HG03139 (cell line): Measurements from ENCODE around the gene HBG2.
A peak's percentile ranks its signal among the peaks of the same experiment; 100 is the strongest.
"Not testable (repeated sequence)": the region's sequence is repeated elsewhere in the genome, so short reads cannot be mapped to it uniquely, and the experiment has no call there.

Experiments used
- ATAC-seq: cut with Tn5 transposase; IDR thresholded peaks from one replicate; pipeline ENCODE4 v1.9.1; 2021; ENCODE audit not compliant: unreplicated experiment

The HBG2 gene

GRCh38 chr11:5254646-5255413 lies at the start of gene HBG2:
Gene HBG2, minus strand, starts transcription at chr11:5254781. Its CDS starts 53 bp downstream, at chr11:5254728.
- not testable (repeated sequence) for ATAC-seq

DNA sequence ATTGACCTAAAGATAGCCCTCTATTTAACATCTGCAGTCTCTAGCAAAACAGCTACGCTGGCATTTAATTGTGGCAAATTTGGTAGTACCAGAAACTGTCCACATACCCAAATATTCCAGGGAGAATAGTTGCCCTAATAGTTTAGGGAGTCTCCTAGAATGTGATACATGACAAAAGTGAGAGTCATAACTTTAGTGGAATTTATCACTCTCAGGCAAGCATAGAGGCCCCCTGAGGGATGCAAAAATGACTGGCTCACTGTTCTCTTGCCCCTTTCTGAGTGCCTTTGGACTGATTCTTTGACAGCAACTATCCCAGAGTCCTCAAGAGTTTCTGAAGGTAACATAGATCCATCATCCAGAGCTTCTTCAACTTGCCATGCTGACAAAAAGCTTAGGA lies 49.5 kb upstream of the HBG2 start:
- ATAC-seq = no peak

DNA sequence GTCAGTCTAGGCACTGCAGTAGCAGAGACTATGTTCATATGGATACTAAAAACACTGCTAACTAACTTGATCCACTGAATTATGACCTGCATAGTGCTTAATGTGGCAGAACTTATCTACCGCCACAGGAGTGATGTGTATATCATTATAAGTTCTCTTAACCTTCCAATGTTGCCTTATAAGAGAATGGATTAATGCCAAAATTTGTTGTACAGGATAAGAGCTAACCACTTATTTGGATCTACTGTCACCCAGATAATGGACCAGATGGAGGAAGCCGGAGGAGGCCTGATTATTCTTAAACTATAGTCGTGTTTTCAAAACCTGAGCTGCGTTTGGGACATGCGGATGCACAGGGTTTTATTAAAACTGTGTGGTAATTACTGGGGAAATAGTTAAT lies 49.0 kb upstream of the HBG2 start:
- ATAC-seq = no peak

DNA sequence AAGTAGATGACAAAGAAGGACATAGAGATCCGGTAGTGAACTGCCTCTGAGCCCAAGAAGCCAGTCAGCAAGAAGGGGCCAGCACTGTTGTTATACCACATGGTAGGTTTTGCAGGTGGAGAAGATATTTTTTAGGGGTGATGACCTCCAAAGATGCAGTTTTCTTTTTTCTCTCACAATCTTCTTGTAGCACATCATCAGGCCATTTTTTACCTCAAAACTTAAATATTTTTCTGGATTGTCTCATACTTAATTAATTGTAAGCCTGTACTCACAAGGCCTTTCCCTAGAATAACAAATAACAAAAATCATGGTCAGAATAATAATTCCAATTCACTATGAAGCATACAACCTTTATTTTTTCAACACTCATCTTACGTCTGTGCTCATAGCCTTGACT lies 47.3 kb upstream of the HBG2 start, which contains the start of gene OR51B4:
Gene OR51B4 (minus strand): TSS at position 101 of the 400 bp plus-strand sequence. CDS start 0 bp downstream, at position 101.
- ATAC-seq = no peak

GRCh38 chr11:5300251-5300650 lies 45.7 kb upstream of the HBG2 start:
- ATAC-seq = no peak

GRCh38 chr11:5298451-5298850 lies 43.9 kb upstream of the HBG2 start:
- ATAC-seq = no peak

- ATAC-seq = no peak
Measured at GRCh38 chr11:5297721-5298323, 43.2 kb upstream of the HBG2 start.

DNA sequence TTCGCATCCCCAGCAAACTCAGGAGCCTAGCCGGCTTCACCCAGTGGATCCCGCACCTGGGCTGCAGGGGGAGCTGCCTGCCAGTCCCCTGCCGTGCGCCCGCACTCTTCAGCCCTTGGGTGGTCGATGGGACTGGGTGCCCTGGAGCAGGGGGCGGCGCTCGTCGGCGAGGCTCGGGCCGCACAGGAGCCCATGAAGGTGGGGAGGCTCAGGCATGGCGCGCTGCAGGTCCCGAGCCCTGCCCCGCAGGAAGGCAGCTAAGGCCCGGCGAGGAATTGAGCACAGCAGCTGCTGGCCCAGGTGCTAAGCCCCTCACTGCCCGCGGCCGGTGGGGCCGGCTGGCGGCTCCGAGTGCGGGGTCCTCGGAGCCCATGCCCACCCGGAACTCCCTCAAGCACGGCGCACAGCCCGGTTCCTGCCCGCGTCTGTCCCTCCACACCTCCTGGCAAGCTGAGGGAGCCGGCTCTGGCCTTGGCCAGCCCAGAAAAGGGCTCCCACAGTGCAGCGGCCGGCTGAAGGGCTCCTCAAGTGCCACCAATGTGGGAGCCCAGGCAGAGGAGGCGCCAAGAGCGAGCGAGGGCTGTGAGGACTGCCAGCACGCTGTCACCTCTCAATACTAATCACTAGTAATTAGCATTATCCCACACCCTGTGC lies 39.9 kb upstream of the HBG2 start:
- ATAC-seq = not testable (repeated sequence)

DNA sequence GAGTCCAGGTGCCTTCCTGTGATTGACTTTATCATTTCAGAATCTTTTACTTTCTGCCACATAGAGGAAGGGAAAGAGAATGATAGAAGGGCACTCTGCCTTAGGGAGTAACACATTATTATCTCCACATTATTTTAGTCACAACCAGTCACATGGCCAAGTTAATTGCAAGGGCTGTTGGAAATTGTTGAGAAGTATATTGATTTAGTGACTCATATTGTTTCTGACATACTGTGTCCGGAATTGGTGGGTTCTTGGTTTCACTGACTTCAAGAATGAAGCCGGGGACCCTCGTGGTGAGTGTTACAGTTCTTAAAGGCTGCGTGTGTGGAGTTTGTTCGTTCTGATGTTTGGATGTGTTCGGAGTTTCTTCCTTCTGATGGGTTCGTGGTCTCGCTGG lies 38.4 kb upstream of the HBG2 start:
- no peak for ATAC-seq

DNA sequence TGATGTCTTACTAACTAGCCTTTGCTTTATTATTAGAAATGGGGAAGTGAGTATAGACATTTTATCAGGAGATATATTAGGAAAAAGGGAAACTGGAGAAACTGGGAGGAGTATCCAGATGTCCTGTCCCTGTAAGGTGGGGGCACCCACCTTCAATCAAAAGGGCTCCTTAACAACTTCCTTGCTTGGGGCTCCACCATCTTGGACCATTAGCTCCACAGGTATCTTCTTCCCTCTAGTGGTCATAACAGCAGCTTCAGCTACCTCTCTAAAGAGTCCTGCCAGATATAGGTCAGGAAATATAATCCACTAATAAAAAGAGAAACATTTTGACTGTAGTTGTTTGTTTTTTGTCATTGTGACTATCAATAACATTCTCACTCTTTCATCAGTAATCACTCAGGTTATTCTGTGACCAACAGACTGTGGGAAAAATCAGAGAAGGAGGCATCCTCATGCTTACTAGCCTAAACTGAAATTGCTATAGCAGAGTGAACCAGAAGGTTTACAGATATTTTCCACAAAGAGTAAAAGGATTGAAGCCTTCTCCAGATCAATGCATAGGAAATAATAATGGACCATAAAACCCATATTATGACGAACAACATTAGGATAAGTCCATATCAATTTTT lies 36.7 kb upstream of the HBG2 start:
- peak; percentile 95 for ATAC-seq

- no peak for ATAC-seq
Measured at GRCh38 chr11:5290106-5290505, 35.5 kb upstream of the HBG2 start.

GRCh38 chr11:5289696-5290095 lies 35.1 kb upstream of the HBG2 start:
- no peak for ATAC-seq

GRCh38 chr11:5288906-5289550 lies 34.4 kb upstream of the HBG2 start:
- no peak for ATAC-seq

GRCh38 chr11:5288108-5288905 lies 33.7 kb upstream of the HBG2 start:
- ATAC-seq = no peak

DNA sequence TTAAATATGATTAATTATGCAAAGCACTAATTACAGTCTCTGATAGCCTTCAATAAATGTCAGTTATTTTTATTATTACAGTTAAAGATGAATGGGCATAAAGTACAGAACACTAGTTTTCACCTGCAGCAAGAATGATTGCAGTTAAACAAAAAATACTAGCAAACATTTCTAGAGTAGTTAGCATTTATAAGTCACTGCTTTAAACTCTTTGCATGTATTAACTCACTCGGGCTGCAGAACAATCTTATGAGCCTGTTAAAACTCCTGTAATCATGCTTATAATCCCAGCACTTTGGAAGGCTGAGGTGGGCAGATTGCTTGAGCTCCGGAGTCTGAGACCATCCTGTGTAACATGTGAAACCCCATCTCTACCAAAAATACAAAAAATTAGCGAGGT lies 32.3 kb upstream of the HBG2 start:
- ATAC-seq = no peak

DNA sequence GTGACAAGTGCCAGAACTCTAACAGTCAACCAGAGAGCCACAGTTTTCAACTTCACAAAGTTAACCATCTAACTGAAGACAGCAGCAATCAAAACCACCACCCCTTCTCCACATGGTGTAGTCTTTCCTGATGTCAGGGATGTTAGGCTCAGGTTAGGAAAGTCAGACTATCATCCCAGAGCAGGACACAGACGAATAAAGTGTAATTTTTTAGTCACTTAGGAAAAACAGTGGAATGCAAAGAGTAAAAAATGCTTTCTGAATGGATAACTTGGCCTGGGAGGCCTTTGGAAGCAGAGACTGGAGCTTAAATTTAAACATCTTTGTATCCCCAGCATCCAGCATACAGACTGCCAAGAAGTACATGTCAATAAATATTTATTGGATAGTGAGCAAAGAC lies 31.8 kb upstream of the HBG2 start:
- no peak for ATAC-seq

DNA sequence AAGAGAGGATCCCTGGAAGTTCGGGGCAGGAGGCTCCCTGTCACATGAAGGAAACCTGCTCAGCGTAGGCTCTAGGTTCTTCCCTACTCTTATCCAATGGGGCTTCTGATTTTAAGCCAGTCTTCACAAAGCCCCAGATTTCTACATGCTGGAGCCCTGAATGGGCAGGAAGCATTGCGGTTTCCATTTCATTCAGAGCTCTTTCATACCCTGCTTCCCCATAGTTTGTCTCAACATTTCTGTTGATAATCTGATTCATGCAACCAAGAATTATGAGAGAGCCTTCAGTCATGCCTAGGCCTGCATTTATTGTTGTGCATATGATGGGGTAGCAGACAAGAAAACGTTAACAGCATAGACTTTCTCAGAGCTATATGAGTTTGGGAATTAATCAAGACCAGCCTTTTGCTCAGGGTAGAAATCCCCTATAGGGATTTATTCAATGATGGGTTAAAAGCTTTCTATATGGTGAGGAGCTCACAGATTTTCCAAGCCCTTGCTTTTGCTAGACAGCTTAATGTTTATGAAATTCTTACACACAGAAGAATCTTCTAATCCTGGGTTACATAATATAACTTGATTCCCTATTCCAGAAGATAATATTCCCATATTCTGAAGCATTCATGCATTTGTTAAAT lies 31.2 kb upstream of the HBG2 start:
- ATAC-seq = no peak

DNA sequence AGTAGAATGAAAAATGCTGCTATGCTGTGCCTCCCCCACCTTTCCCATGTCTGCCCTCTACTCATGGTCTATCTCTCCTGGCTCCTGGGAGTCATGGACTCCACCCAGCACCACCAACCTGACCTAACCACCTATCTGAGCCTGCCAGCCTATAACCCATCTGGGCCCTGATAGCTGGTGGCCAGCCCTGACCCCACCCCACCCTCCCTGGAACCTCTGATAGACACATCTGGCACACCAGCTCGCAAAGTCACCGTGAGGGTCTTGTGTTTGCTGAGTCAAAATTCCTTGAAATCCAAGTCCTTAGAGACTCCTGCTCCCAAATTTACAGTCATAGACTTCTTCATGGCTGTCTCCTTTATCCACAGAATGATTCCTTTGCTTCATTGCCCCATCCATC lies 30.1 kb upstream of the HBG2 start:
- ATAC-seq = no peak

DNA sequence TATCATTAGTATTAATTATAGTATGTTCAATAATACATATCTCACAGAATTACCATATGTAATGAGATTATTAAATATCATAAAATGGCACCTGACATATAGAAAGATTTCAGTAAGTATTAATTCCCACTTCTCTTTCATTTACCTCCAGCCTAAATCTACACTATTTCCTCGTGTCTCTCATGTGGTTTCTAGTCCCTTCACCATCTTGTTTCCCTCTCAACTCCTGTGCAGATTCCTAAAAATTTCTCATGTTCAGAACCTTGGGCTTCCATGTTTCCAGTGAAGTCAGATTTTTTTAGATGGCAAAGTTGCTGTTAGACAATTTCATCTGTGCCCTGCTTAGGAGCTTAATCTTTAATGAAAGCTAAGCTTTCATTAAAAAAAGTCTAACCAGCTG lies 29.3 kb upstream of the HBG2 start:
- no peak for ATAC-seq

GRCh38 chr11:5283086-5283485 lies 28.5 kb upstream of the HBG2 start:
- ATAC-seq = no peak
